GM12874 (cell line): ENCODE results near the gene FANCC.

Experiments used
- CTCF ChIP-seq: IDR thresholded peaks from 2 replicates; pipeline ENCODE4 v1.5.1; 2011; ENCODE audit warnings: low read depth, mild to moderate bottlenecking, control low read depth, low read length, moderate library complexity; ENCODE audit not compliant: insufficient read depth

FANCC gene

GRCh38 chr9:95058121-95058785, 259.3 kb downstream of the FANCC start:
- TF ChIP-seq CTCF, result no peak

GRCh38 chr9:95057101-95057500, 260.4 kb downstream of the FANCC start:
- TF ChIP-seq CTCF, result no peak

GRCh38 chr9:95055851-95056551, 261.5 kb downstream of the FANCC start:
- no peak for TF ChIP-seq CTCF

GRCh38 chr9:95055334-95055850, 262.1 kb downstream of the FANCC start:
- TF ChIP-seq CTCF, result no peak

GRCh38 chr9:95053611-95054570, 263.6 kb downstream of the FANCC start:
- no peak for TF ChIP-seq CTCF

GRCh38 chr9:95049761-95050160, 267.7 kb downstream of the FANCC start:
- no peak for TF ChIP-seq CTCF
